Body of pancreas (tissue), 4 donors: ENCODE measurements around the gene SRP19.

Experiments
- CTCF ChIP-seq, 7 experiments: fragments of 450-650 bp in 4 of 7; fragments of 200-600 bp in 3 of 7; sonication (generic) in 3 of 7; IDR thresholded peaks; one replicate each; pipeline ENCODE4 v1.5.1; 2016 to 2019; ENCODE audit warnings: antibody characterized with exemption in 7 of 7
- POLR2A ChIP-seq, 3 donors: fragments of 450-650 bp; IDR thresholded peaks; one replicate each; pipeline ENCODE4 v1.6.1; 2016; ENCODE audit warnings: antibody characterized with exemption in 3 of 3, mild to moderate bottlenecking in 2 of 3

- TF ChIP-seq CTCF (IDR thresholded peaks at IDR 0.05) (no peak), POLR2A (IDR thresholded peaks at IDR 0.05) (no peak)
Measured at GRCh38 chr5:112892776-112893175, 31.7 kb downstream of the SRP19 start.
